Small intestine (tissue), 7 donors: ENCODE results near the gene SMAD1. TPM values are rescaled to one million over a fixed set of nuclear protein-coding genes. Genes with fewer than 3 reads are reported as not detected.
A peak's percentile ranks its signal among the peaks of the same experiment; 100 is the strongest.

Source experiments
- DNase-seq, 2 donors: peaks; one replicate each; pipeline versions ENCODE4 v3.0.0 to v3.0.0-alpha.2; 2013
- FAIRE-seq: peaks from 2 replicates; lab custom pipeline; 2012; peaks lifted over from hg19 to GRCh38; lab: Jason Lieb, UNC
- H3K27ac ChIP-seq, 3 donors: one replicate each; pipeline ENCODE4 v1.5.1; 2013; ENCODE audit warnings: low read length in 2 of 3, mild to moderate bottlenecking in 2 of 3, control low read depth in 1 of 3, inconsistent platforms in 1 of 3, low read depth in 1 of 3, moderate library complexity in 1 of 3
- H3K27me3 ChIP-seq, 3 donors: one replicate each; pipeline ENCODE4 v1.6.1; 2013; ENCODE audit warnings: low read length in 3 of 3, inconsistent platforms in 1 of 3; ENCODE audit not compliant: control insufficient read depth in 3 of 3, insufficient read depth in 3 of 3
- H3K36me3 ChIP-seq, 3 donors: one replicate each; pipeline ENCODE4 v1.6.1; 2013; ENCODE audit warnings: low read length in 3 of 3, inconsistent platforms in 1 of 3, low read depth in 1 of 3, mild to moderate bottlenecking in 1 of 3, moderate library complexity in 1 of 3; ENCODE audit not compliant: control insufficient read depth in 3 of 3, insufficient read depth in 2 of 3
- H3K4me1 ChIP-seq, 3 donors: one replicate each; pipeline ENCODE4 v1.6.1; 2013; ENCODE audit warnings: low read length in 2 of 3, inconsistent platforms in 1 of 3, low read depth in 1 of 3, mild to moderate bottlenecking in 1 of 3, moderate library complexity in 1 of 3; ENCODE audit not compliant: control insufficient read depth in 3 of 3, insufficient read depth in 2 of 3
- H3K4me3 ChIP-seq, 3 donors: one replicate each; pipeline ENCODE4 v1.5.1; 2013; ENCODE audit warnings: low read length in 3 of 3, control low read depth in 1 of 3, inconsistent platforms in 1 of 3, low read depth in 1 of 3, mild to moderate bottlenecking in 1 of 3, moderate library complexity in 1 of 3
- H3K9me3 ChIP-seq, 2 donors: one replicate each; pipeline ENCODE4 v1.6.1; 2013; ENCODE audit warnings: low read depth in 1 of 2, low read length in 1 of 2; ENCODE audit not compliant: control insufficient read depth in 2 of 2, insufficient read depth in 1 of 2
- WGBS, 3 donors: extraction: QIAGEN DNeasy Blood & Tissue Kit; methylation state at CpG; one replicate each; pipeline ENCODE4 v1.1.7; 2013; 5-methylcytosine and 5-hydroxymethylcytosine counted together
- polyA plus RNA-seq, 4 donors: library from polyadenylated mRNA; stranded (reverse) in 3 of 4; unstranded in 1 of 4; fragments of 200-250 nt in 3 of 4; fragments of 120-200 nt in 1 of 4; gene quantifications; one replicate each; pipeline versions ENCODE4 v1.2.1 to v1.2.3, GENCODE V29; 2013
- donor health status: healthy with polysubstance abuse.
- donor health status: control.
- donor health status: control.
- donor health status: Bipolar disorder and iron deficiency.
- donor health status: healthy.

SMAD1 gene
- polyA plus RNA-seq, 4 donors, result 11.4 to 42.1 (median 15.2) TPM

DNA sequence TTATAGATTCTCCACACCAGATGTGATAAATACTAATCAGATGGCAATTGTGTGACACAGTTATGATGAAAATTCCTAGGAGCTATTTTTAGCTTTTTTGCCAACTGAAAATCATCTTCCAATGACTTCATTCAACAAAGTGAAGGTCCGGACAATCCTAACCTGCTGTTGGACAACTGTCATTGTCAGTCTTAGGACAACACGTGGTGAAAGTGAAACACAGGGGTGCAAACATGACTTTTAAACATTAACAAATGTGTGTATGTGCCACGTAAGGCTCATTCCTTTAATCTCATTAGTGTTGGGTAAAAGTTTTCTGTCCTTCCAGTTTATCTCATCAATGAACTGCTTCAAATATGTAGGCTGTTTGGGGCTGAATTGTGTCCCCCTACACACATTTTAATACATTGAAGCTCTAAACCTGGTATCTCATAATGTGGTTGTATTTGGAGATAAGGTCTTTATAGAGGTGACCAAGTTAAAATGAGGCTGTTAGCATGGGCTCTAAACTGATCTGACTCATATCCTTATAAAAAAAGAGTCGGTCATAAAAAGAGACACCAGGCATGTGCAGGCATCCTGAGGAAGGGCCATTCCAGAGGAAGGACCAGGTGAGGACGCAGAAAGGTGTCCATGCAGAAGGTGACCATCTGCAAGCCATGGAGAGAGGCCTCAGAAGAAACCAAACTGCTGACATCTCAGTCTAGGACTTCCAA lies 41.2 kb upstream of the SMAD1 start:
- 39 to 65% (median 46%) methylated on average over 5 of the region's 5 CpGs for WGBS, 3 donors
- H3K27ac ChIP-seq, result no peak overlapping the region
- DNase-seq, result peak in 1 of 2 donors; percentile 18
- FAIRE-seq, result no peak
- H3K27me3 ChIP-seq, result no peaks in the 10 kb centered on the region
- no peaks in the 10 kb centered on the region for H3K9me3 ChIP-seq
- no peak overlapping the region for H3K4me3 ChIP-seq
- no peaks in the 10 kb centered on the region for H3K36me3 ChIP-seq
- peaks cover 0 to 5% (median 0%) of the 10 kb centered on the region in 3 donors for H3K4me1 ChIP-seq

DNA sequence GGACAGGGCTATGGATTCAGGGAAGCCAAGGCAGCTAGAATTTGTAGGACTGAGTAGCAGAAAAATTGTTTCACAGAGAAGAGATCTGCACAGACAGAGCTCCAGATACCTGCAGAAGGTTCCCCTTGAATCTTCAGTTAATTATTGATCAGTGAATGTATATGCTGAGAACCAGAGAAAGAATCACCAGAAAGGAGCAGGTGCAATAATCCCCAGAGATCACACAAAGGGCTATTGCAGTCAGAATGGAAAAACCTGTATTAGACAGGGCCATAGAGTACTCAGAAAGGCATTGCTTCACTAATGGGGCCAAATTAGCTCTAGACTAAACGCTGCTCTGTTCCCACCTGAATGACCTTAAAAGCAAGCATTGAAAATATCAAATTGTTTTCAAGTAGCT lies 35.5 kb upstream of the SMAD1 start:
- no peak for DNase-seq

DNA sequence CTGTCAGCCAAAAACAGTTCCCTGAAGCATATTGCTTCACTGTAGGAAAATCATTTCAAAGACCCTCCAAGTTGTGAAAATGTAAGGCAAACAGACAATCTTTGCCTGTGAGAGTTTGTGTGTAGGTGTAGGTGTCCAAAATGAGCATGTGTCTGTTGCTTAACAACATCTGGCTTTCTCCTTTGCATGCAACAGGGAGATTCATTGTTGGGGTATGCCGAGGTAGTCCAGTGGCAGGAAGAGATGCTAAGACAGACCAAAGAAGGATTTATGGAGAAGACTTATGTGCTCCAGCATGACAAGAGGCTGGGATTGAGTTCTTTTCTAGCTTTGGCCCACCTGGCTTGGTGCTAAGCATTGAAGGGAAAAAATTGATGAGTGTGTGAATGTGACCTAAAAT lies 29.8 kb upstream of the SMAD1 start:
- Histone ChIP-seq H3K36me3 (no peaks in the 10 kb centered on the region), H3K4me1 (no peaks in the 10 kb centered on the region), H3K4me3 (no peak overlapping the region), H3K27me3 (no peaks in the 10 kb centered on the region), H3K9me3 (peaks cover 0 to 12% of the 10 kb centered on the region in 2 donors), H3K27ac (no peak overlapping the region)
- FAIRE-seq (no peak), DNase-seq (no peak)
- WGBS, 3 donors, result 86 to 94% (median 88%) methylated on average over 1 of the region's 1 CpG

More for the DNA sequence above, 35.5 kb upstream of the SMAD1 start:
- no peaks in the 10 kb centered on the region for H3K36me3 ChIP-seq
- H3K27me3 ChIP-seq, result no peaks in the 10 kb centered on the region
- no peak for FAIRE-seq
- no peaks in the 10 kb centered on the region for H3K9me3 ChIP-seq
- H3K27ac ChIP-seq, result no peak overlapping the region
- H3K4me3 ChIP-seq, result no peak overlapping the region
- WGBS, 3 donors, result 18 to 66% (median 23%) methylated on average over 1 of the region's 1 CpG
- H3K4me1 ChIP-seq, result no peaks in the 10 kb centered on the region

DNA sequence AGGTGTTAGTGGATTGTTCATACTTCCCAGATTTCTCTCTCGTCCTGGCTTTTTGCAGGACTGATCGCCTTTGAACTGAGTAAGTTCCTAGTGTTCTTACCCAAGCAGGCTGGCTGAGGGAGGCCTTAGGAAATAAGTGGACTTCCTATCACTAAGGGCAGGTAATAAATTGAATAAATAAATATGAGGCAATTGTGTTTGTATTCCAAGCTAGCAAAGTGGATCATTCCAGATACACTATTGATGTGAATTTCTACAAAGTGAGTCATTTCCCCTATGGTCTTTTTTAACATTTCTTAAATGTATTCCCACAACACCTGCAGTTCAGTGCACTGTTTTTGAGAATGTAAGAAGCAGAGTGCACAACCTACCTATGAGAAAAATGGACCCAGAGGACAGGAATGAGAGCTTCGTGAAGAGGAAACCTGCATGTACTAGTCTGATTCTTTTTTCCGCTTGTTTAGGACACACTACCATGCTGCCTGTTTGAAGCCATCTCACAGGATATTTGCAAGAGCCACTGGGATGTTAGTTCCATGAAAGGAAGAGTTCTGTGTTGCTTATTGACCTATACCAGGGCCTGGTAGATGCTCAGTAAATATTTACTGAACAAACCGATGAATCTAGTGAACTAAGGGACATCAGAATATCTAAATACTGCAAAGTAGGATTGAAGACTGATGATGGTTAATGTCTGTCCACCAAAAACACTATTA lies 29.0 kb upstream of the SMAD1 start:
- H3K4me1 ChIP-seq, result no peaks in the 10 kb centered on the region
- FAIRE-seq (no peak), DNase-seq (no peak)
- H3K9me3 ChIP-seq, result peaks cover 0 to 15% of the 10 kb centered on the region in 2 donors
- H3K36me3 ChIP-seq, result no peaks in the 10 kb centered on the region
- no peaks in the 10 kb centered on the region for H3K27me3 ChIP-seq
- H3K27ac ChIP-seq, result no peak overlapping the region
- 78 to 79% (median 79%) methylated on average over 5 of the region's 5 CpGs for WGBS, 3 donors
- no peak overlapping the region for H3K4me3 ChIP-seq

GRCh38 chr4:145453163-145453520 lies 28.5 kb upstream of the SMAD1 start:
- no peak for DNase-seq
- Histone ChIP-seq H3K27me3 (no peaks in the 10 kb centered on the region), H3K36me3 (no peaks in the 10 kb centered on the region), H3K27ac (no peak overlapping the region), H3K9me3 (peaks cover 0 to 19% of the 10 kb centered on the region in 2 donors), H3K4me3 (no peak overlapping the region), H3K4me1 (no peaks in the 10 kb centered on the region)
- no peak for FAIRE-seq

GRCh38 chr4:145473203-145473602 lies 8.4 kb upstream of the SMAD1 start:
- FAIRE-seq, result no peak
- no peaks in the 10 kb centered on the region for H3K27me3 ChIP-seq
- no peaks in the 10 kb centered on the region for H3K4me1 ChIP-seq
- H3K27ac ChIP-seq, result no peak overlapping the region
- H3K4me3 ChIP-seq, result no peak overlapping the region
- no peak for DNase-seq
- WGBS, 3 donors, result 79 to 87% (median 83%) methylated on average over 4 of the region's 4 CpGs
- no peaks in the 10 kb centered on the region for H3K36me3 ChIP-seq
- peaks cover 0 to 18% of the 10 kb centered on the region in 2 donors for H3K9me3 ChIP-seq

GRCh38 chr4:145480257-145480656 lies 1.4 kb upstream of the SMAD1 start:
- Histone ChIP-seq H3K4me3 (no peak overlapping the region), H3K36me3 (peaks cover 0 to 3% (median 0%) of the 10 kb centered on the region in 3 donors), H3K4me1 (peaks cover 0 to 15% (median 0%) of the 10 kb centered on the region in 3 donors), H3K9me3 (no peaks in the 10 kb centered on the region), H3K27me3 (no peaks in the 10 kb centered on the region), H3K27ac (no peak overlapping the region)
- FAIRE-seq (no peak), DNase-seq (no peak)
- 11 to 37% (median 26%) methylated on average over 1 of the region's 1 CpG for WGBS, 3 donors

- Histone ChIP-seq H3K4me3 (peak overlapping the region; percentile 73 to 88 (median 84)), H3K9me3 (no peaks in the 10 kb centered on the region), H3K27me3 (no peaks in the 10 kb centered on the region), H3K27ac (peak overlapping the region; percentile 80 to 95 (median 92)), H3K4me1 (peaks cover 0 to 20% (median 0%) of the 10 kb centered on the region in 3 donors), H3K36me3 (peaks cover 0 to 3% (median 0%) of the 10 kb centered on the region in 3 donors)
- DNase-seq (no peak), FAIRE-seq (no peak)
- 0 to 1% (median 0%) methylated on average over 16 to 42 of the region's 42 CpGs for WGBS, 3 donors
Observed at GRCh38 chr4:145481942-145482208, 222 bp downstream of the SMAD1 start.
